Spleen (tissue), 7 donors: ENCODE data around the gene ACTN1.

Experiments
- CTCF ChIP-seq, 11 experiments: fragments of 200-600 bp in 7 of 11; fragments of 450-650 bp in 4 of 11; sonication (generic) in 4 of 11; IDR thresholded peaks in 8 of 11; conservative IDR thresholded peaks in 3 of 11; 1 replicate in 7 of 11; 2 replicates in 4 of 11; pipeline versions ENCODE4 v1.4.0 to v1.8.0; 2016 to 2021; ENCODE audit warnings: antibody characterized with exemption in 11 of 11, inconsistent platforms in 4 of 11, mild to moderate bottlenecking in 1 of 11
- POLR2A ChIP-seq, 3 donors: fragments of 450-650 bp; IDR thresholded peaks; one replicate each; pipeline ENCODE4 v1.5.1; 2017; ENCODE audit warnings: antibody characterized with exemption in 3 of 3, mild to moderate bottlenecking in 1 of 3
- POLR2AphosphoS5 ChIP-seq, 3 donors: sonication (generic); formaldehyde crosslinking; IDR thresholded peaks; one replicate each; pipeline ENCODE4 v1.5.1; 2017; ENCODE audit warnings: antibody characterized with exemption in 3 of 3
- donor health status: DM: no; HTN: no; CAD: no; lungs with moderate emphysema.
- donor health status: DM: no; HTN: no; CAD: no.
- donor health status: DM: no; HTN: no; CAD: no.

GRCh38 chr14:68939181-68939892 lies 39.8 kb downstream of the ACTN1 start:
- no peak for TF ChIP-seq CTCF (IDR thresholded peaks at IDR 0.05 in 8 of 11, conservative IDR thresholded peaks at IDR 0.05 in 3 of 11)
- TF ChIP-seq POLR2AphosphoS5 (IDR thresholded peaks at IDR 0.05), result no peak
- TF ChIP-seq POLR2A (IDR thresholded peaks at IDR 0.05), result no peak
